Type B pancreatic cell (in vitro differentiated cells): ENCODE results near the gene NPW. TPM values are rescaled to one million over a fixed set of nuclear protein-coding genes. Genes with fewer than 3 reads are reported as not detected.
A peak's percentile ranks its signal among the peaks of the same experiment; 100 is the strongest.
"Not testable (repeated sequence)": the region's sequence is repeated elsewhere in the genome, so short reads cannot be mapped to it uniquely, and the experiment has no call there.

Experiments used
- DNase-seq: peaks from one replicate; pipeline ENCODE4 v3.0.0; 2021; ENCODE audit warnings: mixed read lengths; ENCODE audit not compliant: unreplicated experiment; ENCODE audit errors: extremely low spot score
- H3K27ac Mint-ChIP-seq: 2 replicates; pipeline ENCODE4 v1.8.0; 2021; ENCODE audit warnings: mild to moderate bottlenecking, mixed read lengths
- H3K27me3 Mint-ChIP-seq: 2 replicates; pipeline ENCODE4 v1.8.0; 2021; ENCODE audit warnings: mixed read lengths
- H3K36me3 Mint-ChIP-seq: 2 replicates; pipeline ENCODE4 v1.8.0; 2021; ENCODE audit warnings: mixed read lengths
- H3K4me1 Mint-ChIP-seq: one replicate; pipeline ENCODE4 v1.8.0; 2021; ENCODE audit warnings: mixed read lengths; ENCODE audit not compliant: unreplicated experiment
- H3K4me3 Mint-ChIP-seq: 2 replicates; pipeline ENCODE4 v1.8.0; 2021; ENCODE audit warnings: mild to moderate bottlenecking, mixed read lengths
- H3K9me3 Mint-ChIP-seq: 2 replicates; pipeline ENCODE4 v1.8.0; 2021; ENCODE audit warnings: mixed read lengths
- total RNA-seq: library from RNA; stranded (reverse); gene quantifications from 2 replicates; pipeline ENCODE4 v1.2.1, GENCODE V29; 2021; ENCODE audit warnings: low replicate concordance
- TF ChIP-seq, protein P1 (sequence below): fragments of 200-600 bp; sonication (generic); conservative IDR thresholded peaks from 2 replicates; pipeline ENCODE4 v1.5.0; 2021; ENCODE audit warnings: antibody characterized with exemption, mild to moderate bottlenecking

Gene NPW
- total RNA-seq, 1 donor from 2014 or later = 4.7 TPM

DNA sequence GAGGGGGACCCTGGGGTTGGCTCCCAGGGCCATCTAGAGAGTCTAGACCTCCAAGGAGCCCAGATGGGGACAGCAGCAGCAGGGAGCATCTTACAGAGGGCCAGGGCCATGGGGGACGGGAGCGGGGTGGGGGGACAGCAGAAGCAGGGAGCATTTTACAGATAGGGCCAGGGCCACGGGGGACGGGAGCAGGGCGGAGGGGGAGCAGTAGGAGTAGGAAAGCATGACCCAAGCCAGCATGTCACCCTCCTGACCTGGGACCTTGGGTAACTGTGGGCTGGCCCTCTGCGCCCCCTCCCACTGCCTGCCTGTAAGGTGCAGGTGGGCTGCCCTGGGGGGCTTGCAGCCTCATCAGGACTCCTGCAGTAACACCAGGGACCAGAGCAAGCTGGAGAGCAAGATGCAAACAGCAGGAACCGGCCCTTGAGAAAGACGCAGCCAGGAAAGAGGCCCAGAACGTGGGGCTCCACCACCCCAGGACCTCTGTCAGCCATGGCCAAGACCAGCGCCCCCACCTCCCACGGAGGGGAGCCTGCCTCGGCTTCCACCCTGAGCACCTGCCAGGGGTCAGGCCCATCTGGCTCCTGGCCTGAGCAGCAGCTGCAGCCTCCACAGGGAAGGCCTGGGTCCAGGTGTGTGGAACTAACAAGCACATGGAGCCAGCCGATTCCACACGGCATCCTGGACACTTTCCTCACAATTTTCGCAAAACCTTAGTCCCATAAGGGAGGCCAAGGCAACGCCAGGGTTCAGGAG is 12.3 kb upstream of the NPW start:
- Mint-ChIP-seq H3K4me1 (peaks cover 15% of the 10 kb centered on the region), H3K4me3 (peak overlapping the region; percentile 89), H3K9me3 (no peaks in the 10 kb centered on the region), H3K27ac (peak overlapping the region; percentile 90), H3K36me3 (no peaks in the 10 kb centered on the region), H3K27me3 (no peaks in the 10 kb centered on the region)
- TF ChIP-seq, protein P1, sequence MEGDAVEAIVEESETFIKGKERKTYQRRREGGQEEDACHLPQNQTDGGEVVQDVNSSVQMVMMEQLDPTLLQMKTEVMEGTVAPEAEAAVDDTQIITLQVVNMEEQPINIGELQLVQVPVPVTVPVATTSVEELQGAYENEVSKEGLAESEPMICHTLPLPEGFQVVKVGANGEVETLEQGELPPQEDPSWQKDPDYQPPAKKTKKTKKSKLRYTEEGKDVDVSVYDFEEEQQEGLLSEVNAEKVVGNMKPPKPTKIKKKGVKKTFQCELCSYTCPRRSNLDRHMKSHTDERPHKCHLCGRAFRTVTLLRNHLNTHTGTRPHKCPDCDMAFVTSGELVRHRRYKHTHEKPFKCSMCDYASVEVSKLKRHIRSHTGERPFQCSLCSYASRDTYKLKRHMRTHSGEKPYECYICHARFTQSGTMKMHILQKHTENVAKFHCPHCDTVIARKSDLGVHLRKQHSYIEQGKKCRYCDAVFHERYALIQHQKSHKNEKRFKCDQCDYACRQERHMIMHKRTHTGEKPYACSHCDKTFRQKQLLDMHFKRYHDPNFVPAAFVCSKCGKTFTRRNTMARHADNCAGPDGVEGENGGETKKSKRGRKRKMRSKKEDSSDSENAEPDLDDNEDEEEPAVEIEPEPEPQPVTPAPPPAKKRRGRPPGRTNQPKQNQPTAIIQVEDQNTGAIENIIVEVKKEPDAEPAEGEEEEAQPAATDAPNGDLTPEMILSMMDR = no peak
- no peak for DNase-seq

DNA sequence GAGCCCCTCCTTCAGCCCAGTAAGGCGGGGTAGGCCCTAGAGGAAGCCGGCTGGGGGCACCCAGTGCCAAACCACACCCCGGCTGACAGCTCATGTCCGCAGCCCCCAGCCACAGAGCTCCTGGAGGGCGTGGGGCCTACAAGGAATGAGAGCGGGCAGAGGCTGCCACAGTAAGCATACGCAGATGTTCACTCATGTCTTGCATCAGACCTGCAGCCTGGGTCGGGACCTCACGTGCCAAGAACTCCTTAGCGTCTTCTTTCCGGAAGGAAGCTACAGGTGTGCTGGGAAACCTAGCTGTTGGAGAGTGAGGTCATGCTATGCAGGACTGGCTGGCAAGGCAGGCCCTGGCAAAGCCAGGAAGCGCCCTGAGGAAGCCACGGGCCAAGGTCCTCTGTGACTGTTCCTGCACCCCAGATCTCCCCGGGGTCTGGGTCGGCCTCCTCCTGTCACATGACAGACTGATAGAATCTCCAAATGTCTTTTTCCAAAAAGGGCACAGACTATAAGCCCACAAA is 11.5 kb upstream of the NPW start:
- TF ChIP-seq, protein P1 = no peak
- no peaks in the 10 kb centered on the region for H3K36me3 Mint-ChIP-seq
- peak overlapping the region; percentile 90 for H3K27ac Mint-ChIP-seq
- no peaks in the 10 kb centered on the region for H3K9me3 Mint-ChIP-seq
- peak overlapping the region; percentile 89 for H3K4me3 Mint-ChIP-seq
- peaks cover 15% of the 10 kb centered on the region for H3K4me1 Mint-ChIP-seq
- no peak for DNase-seq
- no peaks in the 10 kb centered on the region for H3K27me3 Mint-ChIP-seq

DNA sequence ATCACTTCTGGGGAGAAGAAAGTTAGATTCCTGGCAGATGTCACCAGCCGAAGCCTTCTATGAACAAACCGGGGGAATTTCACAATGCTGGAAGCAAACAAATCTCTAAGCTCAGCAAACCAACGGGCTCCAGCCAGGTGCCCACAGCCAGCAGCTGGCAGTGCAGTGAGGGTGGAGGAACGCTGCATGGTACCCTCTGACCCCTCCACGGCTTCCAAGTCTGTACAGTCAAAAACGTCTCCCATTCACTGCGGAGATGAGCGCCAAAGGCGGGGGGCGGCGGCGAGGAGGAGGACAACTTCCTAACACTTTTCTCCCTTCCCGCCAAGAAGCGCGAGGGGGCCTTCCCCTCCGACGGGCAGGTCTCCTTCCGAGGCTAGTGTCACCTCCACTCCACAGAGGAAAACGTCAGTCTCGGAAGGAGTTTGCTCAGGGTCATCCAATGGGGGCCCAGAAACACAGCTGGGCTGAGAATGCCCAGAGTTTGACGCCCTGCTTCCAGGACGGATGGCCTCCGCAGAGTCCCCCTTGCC is 10.9 kb upstream of the NPW start:
- peak overlapping the region; percentile 89 for H3K4me3 Mint-ChIP-seq
- TF ChIP-seq, protein P1 = no peak
- no peaks in the 10 kb centered on the region for H3K27me3 Mint-ChIP-seq
- H3K9me3 Mint-ChIP-seq = no peaks in the 10 kb centered on the region
- H3K36me3 Mint-ChIP-seq = no peaks in the 10 kb centered on the region
- DNase-seq = no peak
- H3K4me1 Mint-ChIP-seq = peaks cover 15% of the 10 kb centered on the region
- H3K27ac Mint-ChIP-seq = peak overlapping the region; percentile 90

DNA sequence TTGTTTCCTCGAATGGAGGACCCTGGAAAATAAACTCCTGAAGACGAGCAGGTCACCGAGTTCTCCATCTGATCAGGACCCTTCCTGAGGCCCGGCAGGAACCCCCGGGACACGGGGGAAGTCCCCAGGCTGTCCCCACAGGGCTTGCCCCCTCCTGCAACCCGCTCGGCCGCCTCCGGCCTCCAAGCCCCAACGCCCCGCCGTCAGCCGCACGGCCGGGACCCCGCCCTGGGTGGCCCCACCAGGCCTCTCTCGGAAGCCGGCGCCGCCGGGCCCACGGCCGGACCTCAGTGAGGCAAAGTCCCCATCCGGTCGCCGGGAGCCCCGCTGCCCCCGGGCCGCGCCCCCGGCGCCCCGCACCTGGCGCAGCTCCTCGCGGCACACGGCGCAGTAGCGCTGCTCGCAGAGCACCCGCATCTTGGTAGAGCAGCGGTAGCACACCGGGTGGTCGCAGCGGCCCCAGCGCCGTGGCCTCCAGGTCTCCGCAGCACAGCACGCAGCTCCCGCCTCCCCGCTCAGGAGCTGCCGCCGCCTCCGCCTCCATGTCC is 10.3 kb upstream of the NPW start:
- no peak for DNase-seq
- no peaks in the 10 kb centered on the region for H3K36me3 Mint-ChIP-seq
- peaks cover 15% of the 10 kb centered on the region for H3K4me1 Mint-ChIP-seq
- peak overlapping the region; percentile 90 for H3K27ac Mint-ChIP-seq
- H3K9me3 Mint-ChIP-seq = no peaks in the 10 kb centered on the region
- TF ChIP-seq, protein P1 = no peak
- peak overlapping the region; percentile 89 for H3K4me3 Mint-ChIP-seq
- no peaks in the 10 kb centered on the region for H3K27me3 Mint-ChIP-seq

DNA sequence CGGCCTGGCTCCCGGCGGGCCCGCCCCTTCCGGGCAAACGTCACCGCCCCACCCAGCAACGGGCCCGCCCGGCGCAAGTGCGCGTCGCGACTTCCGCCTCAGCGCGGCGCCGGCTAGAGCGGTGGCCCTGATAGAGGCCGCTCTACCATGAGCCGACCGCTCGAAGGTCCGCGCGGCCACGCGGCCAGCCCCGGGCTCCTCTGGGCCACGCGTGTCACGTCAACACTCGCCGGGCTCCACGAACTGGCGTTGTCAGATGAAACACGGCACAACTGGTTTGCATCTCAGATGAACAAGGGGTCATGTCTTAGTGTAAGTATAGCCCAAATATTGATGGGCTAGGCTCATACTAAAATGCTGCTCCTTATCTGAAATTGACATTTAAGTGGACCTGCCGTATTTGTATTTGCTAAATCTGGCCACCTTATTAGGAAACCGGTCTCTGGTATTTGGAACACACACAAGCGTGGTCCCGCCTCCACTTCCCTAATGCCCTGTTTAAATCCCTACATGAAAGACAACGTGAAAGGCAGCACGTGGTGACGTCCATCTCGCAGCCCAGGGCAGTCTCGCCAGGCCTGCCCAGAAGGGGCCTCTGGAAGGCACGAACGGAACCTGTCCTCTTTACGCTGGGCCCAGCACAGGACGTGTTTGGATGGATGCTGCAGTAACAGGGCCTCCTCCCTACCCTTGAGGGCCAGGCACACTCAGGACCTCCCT is 9.6 kb upstream of the NPW start, which contains the start of gene ZNF598:
ZNF598 (minus strand) TSS at position 31 of the 720 bp plus-strand sequence.
- no peaks in the 10 kb centered on the region for H3K27me3 Mint-ChIP-seq
- no peak for DNase-seq
- peak within 1 kb of the TSS; percentile 98 for H3K27ac Mint-ChIP-seq
- TF ChIP-seq, protein P1 = no peak
- H3K36me3 Mint-ChIP-seq = no peaks in the 10 kb centered on the region
- peak within 1 kb of the TSS; percentile 95 for H3K4me3 Mint-ChIP-seq
- H3K4me1 Mint-ChIP-seq = peaks cover 15% of the 10 kb centered on the region
- H3K9me3 Mint-ChIP-seq = no peaks in the 10 kb centered on the region

DNA sequence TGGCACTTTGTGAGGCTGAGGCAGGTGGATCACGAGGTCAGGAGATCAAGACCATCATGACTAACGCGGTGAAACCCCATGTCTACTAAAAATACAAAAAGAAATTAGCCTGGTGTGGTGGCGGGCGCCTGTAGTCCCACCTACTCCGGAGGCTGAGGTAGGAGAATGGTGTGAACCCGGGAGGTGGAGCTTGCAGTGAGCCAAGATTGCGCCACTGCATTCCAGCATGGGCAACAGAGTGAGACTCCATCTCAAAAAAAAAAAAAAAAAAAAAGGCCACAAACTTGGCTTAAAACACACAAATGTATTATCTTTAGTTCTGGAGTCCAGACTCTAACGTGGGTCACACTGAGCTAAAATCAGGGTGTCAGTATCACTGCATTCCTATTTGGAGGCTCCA is 7.9 kb upstream of the NPW start:
- not testable (repeated sequence) for H3K27me3 Mint-ChIP-seq, H3K36me3 Mint-ChIP-seq, H3K4me3 Mint-ChIP-seq, DNase-seq, H3K27ac Mint-ChIP-seq, H3K9me3 Mint-ChIP-seq
- H3K4me1 Mint-ChIP-seq = peaks cover 23% of the 10 kb centered on the region
